Activated T-helper 9 cell treated with anti-CD3 and anti-CD28 coated beads, Interleukin-2, amount 50 U/mL, for 16 hours (primary cell): ENCODE measurements around the gene DDIT4.
A peak's percentile ranks its signal among the peaks of the same experiment; 100 is the strongest.

Source experiments
- DNase-seq: peaks from one replicate; pipeline ENCODE4 v3.0.0-alpha.2; 2020; ENCODE audit warnings: low read depth

The DDIT4 gene

DNA sequence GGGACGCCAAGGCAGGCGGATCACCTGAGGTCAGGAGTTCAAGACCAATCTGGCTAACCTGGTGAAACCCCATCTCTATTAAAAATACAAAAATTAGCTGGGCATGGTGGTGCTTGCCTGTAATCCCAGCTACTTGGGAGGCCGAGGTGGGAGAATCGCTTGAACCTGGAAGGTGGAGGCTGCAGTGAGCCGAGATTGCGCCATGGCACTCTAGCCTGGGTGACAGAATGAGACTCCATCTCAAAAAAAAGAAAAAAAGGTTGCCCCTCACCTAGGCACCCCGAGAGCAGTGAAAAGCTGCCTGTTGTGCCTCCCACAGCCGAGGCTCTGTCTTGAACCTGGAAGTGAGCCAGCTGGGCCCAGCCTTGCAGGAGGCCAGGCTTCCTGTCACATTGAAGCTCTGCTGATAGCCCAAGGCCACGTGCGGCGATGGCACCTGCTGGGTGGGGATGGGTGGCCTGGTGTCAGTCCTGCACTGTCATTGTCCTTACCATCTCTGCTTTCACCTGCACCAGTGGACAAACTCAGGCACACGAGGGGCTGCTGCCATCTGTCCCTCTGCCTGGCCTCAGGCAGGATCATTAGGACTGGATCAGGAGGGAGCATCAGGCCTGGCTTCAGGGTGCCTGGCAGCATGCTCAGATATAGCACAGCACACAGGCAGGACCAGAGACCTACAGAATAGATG, 43.2 kb downstream of the DDIT4 start:
- no peak for DNase-seq

DNA sequence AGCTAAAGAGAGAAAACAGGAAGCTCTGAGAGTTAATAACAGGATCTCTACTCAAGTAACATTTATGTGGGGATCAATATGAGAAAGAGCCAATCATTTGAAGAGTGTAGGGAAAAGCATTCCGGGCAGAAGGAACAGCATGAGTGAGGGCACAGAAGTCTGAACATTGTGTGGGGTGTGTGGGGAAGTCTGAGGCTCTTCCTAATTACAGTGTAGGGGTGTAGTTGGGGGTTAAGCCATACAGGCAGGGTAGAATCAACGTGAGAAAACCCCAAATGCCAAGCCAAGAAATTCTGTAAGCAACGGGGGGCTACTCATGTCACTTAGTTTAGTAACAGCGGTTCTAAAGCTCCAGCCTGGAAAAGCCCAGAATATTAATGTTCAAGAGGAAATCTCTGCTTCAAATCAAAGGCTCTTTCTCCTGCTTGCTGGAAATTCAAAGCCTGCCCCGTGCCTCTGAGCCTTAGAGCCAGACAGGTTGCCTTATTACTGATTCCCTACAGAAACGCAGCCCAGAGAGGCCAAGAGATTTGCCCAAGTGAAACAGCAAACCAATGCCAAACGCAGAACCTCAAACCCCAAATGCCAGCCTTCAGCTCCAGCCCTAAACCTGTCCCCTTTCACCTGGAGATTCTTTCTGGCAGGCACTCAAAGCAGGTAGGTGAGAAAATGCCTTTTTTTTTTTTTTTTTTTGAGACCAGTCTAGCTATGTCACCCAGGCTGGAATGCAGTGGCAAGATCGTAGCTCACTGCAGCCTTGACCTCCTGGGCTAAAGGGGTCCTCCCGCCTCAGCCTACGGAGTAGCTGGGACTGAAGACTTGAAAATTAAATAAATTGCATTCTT, 44.9 kb downstream of the DDIT4 start:
- no peak for DNase-seq

DNA sequence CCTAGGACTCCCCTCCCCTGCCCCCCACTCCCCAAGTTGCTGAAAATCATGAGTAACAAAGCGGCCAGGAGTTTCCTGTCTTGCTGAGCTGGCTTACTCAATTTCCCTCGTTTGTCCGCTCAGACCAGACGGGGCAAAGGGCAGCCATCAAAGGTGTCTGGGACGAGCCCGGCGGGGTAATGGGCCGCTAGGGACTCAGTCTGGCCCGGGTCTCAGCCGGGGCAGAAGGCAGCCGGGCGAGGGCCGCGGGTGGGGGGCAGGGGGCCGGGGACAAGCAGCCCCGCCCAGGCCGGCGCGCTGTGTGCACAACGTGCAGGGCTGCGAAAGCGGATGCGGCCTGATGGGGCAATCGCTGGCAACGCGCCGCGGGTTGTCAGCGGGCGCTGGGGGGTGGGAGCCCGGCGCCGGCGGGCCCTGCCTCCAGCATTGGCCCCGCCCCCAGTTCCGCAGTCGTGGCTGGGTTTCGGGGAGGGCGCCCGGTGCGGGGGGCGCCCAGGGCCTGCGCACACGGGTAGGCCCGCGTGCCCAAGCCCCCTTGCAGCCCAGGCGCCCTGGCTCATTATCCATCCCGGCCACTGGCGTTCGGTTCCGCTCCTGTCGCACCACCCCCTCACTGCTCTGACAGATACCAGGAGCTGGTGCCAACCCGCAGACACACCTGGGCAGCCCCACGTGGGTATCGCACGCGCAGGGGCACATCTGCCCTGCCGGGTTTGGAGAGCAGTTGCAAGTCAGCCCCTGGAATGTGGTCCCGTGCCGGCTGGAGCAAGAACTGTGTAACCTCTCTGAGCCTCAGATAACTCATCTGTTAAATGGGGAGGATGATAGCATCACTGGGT, 45.9 kb downstream of the DDIT4 start:
- peak; percentile 82 for DNase-seq

DNA sequence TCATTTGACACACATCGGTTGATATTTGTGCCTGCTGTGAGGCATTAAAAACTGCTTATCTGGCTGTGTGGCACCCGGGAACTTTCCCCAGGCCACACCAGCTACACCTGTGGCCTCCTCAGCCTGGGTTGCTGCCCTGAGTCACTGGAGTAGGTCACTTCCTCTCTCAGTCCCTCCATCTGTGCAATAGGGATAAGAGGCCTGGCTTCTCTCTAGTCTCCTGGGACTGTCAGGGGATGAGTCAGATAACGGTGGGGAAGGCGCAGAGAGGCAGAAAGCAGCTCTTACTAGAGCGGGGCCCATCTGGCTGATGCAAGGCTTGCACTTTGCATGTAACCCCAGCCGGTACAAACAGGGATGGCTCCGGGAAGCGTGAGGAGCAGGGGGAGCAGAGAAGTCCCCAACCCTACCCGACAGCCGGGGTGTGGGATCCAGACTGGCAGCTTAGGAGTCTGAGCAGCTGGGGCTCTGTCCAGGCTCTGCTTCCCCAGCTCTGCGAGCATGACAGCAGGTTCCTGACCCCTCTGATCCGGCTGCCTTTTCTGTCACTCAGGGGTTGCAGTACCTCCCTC, 47.0 kb downstream of the DDIT4 start:
- DNase-seq = peak; percentile 64

DNA sequence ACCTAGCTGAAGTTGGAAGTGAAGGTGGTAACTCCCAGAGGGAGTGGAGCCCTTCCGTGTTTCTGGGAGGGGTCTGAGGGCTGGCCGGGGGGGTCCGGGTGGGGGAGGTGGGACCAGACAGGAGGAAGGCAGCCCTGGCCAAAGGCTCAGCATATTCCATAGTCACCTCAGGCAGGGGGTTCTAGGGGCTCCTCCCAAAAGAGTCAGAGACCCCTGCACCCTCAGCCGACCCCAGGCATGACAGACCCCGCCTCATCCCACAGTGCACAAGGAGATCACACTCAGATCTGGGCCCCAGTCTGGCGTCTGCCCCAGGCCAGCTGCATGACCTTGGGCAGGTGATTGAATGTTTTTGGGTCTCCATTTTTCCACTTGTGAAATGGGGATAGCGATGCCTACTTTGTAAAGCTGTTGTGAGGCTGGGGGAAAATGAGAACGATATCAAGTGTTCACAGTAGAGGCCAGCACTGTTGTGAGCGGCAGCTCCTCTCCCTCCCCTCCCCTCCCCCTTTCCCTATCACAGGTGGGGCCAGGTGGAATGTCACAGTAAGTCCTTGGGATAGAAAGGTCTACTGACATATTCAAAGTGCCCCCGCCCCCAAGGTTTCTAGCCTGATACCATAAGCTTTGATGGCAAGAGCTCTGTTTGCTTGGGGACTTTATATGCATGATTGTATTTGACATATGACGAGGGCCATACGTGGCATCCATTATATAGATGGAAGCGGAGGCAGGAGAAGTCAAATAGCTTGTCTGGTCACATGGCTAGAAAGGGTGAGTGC, 47.7 kb downstream of the DDIT4 start:
- no peak for DNase-seq

DNA sequence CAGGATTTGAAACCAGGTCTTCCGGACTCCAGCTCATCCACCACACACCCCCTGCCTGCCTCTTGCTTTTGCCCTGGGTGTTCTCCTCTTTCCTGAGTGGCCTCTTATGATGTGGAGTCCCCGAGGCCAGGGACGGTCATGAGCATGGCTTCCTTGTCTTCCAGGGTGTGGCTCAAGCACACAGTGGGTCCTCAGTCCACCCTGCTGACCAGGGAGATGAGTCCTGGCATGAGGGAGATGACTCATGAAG, 48.2 kb downstream of the DDIT4 start:
- DNase-seq = no peak

DNA sequence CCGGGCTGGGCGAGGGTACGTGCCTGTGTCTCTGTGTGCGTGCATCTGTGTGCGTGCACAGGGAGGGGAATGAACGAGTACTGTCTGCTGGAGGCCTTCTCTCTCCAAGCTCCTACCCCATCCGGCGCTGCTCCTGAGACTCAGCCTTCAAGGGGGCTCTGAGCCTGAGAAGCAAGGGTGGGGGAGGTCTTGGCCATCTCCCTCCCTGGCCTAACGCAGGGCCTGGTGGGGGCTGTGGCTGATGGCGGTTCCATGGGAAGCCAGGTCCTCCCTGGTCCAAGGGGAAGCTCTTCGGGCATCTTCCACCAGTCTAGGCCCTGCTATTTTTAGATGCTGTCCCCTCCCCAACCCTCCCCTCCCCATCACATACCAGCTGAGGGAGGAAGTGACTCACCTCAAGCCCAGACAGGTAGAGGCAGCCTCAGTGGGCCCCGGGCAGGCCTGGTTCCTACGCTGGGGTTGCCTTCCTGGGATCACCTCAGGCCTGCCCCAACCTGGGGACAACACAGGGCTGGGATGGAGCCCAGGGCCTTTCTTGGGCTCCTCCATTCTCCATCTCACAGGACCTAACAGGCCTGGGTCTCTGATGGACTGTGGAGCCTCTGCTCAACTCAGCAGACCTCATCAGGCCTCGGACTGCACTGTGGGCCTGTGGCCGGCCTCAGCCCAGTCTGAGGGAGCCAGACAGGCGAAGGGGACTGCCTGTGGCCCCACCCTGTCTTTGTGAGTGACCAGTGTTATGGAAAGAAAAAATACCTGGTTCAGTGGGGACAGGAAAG, 48.7 kb downstream of the DDIT4 start:
- DNase-seq = peak; percentile 52

DNA sequence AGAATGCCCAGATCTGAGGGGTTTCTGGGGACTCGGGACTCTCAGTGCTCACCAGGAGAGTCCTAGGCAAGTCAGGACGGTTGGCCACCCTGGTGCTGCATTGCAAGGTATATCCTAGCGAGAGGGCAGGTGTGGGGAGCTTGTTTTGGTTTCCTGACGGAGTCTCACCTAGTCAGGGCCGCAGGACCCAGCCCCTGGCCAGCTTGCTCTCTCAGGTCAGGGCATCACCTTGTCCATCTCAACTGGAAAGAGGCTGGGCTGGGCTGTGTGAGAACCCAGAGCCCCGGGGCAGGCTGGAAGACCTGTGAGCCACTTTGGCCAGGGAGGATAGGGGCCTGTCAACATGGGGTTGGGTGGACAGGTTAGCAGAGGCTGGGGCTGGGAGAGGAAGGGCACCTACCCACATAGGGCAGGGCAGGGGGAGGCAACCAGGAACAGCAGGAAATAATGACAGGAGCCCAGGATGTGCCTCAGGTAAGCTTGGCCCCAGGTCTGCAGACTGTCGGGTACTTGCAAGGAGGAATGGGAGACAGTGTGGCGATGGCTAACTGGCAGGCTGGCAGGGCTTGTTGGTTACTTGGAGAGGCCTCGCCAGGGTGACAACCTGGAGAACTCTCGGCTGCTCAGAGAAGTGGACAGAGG, 49.5 kb downstream of the DDIT4 start:
- no peak for DNase-seq

DNA sequence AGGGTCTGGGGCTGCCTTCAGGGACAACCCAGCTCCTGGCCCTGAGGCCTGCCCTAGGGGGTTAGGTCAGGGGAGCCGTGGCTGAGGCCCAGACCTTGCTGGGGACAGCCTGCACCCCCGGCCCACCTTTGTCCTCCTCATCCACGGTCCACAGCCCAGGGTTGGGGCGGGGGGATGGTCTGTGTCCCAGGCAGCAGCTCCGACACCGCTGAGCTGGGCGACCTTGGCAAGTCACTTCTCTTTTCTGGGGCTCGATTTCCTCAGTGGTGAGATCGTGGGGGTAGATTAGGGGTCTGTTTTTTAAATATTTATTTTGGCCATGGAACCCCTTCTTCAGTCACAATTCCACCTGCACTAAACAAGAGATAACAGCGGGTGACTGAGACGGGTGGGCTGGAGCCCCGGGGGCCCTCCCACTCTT, 50.1 kb downstream of the DDIT4 start:
- no peak for DNase-seq
